DMS53 treated with DMSO at 0.1 percent for 48 hours (cell line): ENCODE measurements around the gene DYNLT2B.
"Not testable (repeated sequence)": the region's sequence is repeated elsewhere in the genome, so short reads cannot be mapped to it uniquely, and the experiment has no call there.

ENCODE experiments used
- DNase-seq: peaks from one replicate; lab custom pipeline; 2025; ENCODE audit not compliant: unreplicated experiment; lab: John Stamatoyannopoulos, UW

DYNLT2B gene

DNA sequence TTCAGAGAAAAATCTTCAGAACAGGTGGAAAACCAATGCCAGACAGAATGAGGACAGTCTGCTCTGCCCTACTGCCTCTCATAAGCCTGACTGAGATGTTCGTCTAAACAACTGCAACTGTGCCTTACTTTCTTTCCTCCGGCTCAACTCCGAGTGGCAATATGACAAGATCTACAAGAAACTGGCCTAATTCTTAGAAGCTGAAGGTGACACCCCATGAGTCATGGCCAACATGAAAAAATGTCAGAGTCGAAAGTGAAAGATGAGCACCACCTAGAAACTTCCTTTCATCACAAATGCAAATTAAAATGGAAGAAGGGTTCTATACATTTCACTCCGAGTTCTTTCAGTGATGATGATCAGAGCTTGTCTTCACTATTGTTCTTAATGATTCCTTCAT lies 43.5 kb downstream of the DYNLT2B start:
- DNase-seq = no peak

DNA sequence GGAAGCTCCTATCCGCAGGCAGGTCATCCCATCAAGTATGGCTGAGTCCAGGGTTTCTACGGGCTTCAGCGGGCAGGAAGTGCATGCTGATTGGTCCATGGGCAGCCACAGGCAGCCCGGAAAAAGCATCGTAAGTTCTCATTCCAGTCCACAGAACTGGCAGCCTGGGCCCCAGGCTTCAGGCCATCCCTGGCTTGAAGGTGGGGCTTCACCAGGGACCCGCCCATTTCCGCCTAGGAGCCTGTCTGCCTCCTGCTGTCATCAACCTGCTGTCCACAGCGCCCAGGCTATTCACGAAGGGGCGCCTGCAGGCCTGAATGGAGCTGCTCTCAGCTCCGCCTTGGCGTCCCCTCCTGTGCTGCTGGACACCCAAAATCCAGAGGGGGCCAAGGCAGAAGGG lies 44.4 kb downstream of the DYNLT2B start:
- DNase-seq = no peak

GRCh38 chr3:196272826-196273225 lies 45.2 kb downstream of the DYNLT2B start:
- DNase-seq = no peak

- no peak for DNase-seq
Measured at GRCh38 chr3:196270499-196270898, 47.5 kb downstream of the DYNLT2B start.

GRCh38 chr3:196268284-196269163 lies 49.5 kb downstream of the DYNLT2B start:
- DNase-seq = no peak

DNA sequence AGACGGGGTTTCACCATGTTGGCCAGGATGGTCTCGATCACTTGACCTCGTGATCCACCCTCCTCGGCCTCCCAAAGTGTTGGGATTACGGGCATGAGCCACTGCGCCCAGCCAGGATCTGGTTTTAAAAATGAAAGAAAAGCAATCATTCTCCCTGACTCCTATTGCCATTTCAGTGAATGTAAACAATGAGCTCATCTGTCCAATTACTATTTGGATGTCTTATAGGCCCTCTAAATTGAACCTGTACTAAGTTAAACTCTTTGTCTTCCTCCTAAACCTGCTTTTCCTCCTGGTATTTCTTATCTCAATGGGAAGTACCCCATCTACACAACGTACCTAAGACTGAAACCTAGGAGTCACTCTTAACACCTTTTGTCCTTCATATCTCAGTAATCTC lies 54.2 kb downstream of the DYNLT2B start:
- no peak for DNase-seq

DNA sequence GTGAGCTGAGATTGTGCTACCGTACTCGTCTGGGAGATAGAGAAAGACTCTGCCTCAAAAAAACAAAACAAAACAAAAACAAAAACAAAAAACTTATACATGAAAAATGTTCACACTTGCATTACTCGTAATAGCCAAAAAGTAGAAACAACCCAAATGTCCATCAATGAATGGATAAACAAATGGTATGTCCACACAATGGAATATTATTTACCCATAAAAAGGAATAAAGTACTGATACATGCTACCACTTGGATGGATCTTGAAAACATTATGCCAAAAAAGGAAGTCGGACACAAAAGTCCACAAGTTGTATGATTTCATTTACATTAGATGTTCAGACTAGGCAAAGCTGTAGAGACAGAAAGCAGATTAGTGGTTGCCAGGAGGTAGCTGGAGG lies 57.3 kb downstream of the DYNLT2B start:
- no peak for DNase-seq

DNA sequence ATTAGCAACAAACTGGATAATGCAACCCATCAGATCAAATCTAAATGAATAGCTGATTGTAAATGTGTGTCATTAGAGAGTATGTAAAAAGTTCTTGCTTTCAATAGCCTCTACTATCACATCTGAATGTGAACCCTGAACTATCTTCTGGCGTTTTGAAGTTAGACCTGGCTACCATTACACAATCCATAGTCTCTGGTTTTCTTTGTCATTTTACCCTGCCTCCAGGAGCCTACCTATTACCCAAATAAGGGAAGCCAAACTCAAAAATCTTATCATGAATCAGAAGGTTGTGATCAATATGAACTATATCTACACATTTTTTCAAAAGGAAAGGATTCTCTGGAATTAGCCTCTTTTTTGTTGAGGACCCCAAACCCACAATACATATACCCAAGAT lies 62.3 kb downstream of the DYNLT2B start:
- no peak for DNase-seq

DNA sequence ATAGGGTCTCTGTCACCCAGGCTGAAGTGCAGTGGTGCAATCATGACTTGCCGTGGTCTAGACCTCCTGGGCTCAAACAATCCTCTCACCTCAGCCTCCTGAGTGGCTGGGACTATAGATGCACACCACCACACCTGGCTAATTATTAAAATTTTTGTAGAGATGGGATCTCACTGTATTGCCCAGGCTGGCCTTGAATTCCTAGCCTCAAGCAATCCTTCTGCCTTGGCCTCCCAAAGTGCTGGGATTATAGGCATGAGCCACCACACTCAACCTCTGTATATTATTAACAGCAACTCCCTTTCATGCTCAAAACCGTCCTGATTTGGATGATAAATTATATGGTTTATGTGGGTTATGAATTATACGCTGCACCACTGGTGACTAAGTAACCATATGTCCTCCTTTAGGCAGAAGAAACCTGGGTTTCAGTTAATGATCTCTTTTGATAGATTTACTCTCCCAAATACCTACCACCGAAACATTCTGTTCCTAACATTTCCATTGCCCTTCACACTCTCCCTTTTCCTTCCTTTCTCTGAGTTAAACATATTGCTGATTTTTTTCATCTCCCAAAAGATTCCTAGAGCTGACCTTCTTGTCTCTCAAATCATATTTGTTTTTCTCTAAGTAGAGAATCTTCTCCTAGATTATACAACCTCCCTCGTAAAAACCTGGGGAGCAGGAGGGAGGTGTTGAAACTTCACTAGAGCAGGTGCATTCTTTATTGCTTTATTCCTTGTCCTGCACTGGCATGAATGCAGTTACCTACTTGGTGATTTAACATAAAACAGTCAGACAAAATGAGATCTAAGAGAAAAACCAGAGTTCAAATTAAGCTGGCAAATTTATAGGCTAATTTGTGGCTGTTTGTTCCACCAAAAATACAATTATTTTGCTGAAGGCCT lies 63.4 kb downstream of the DYNLT2B start:
- no peak for DNase-seq

- no peak for DNase-seq
Measured at GRCh38 chr3:196251918-196252317, 66.1 kb downstream of the DYNLT2B start.

DNA sequence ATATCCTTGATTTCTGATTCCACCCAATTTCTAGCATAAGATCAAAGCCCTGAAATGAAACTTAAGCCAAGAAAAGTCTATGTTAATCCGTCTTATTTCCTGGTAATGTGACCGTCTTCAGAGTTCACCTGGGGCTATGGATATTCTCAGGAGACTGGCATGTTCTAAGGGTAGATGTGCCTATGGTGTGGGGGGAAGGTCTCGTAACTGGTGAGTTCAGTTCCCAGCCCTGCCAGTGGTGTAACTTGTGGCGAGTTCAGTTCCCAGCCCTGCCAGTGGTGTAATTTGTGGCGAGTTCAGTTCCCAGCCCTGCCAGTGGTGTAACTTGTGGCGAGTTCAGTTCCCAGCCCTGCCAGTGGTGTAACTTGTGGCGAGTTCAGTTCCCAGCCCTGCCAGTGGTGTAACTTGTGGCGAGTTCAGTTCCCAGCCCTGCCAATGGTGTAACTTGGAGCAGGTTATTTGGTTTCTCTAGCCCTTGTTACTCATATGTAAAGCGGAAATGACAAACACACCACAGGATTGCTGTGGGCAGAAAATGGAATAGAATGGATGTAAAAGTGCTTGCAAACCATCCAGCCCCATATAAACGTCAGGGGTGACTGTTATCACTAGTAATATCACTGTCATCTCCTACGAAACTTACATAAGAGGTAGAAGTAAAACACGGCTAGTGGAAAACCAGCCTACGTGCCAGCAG lies 71.3 kb downstream of the DYNLT2B start:
- DNase-seq = no peak

DNA sequence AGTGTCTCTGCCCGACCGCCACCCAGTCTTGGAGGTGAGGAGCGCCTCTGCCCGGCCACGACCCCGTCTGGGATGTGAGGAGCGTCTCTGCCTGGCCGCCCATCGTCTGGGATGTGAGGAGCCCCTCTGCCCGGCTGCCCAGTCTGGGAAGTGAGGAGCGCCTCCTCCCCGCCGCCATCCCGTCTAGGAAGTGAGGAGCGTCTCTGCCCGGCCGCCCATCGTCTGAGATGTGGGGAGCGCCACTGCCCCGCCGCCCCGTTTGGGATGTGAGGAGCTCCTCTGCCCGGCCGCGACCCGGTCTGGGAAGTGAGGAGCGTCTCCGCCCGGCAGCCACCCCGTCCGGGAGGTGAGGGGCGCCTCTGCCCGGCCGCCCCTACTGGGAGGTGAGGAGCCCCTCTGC lies 73.9 kb downstream of the DYNLT2B start:
- not testable (repeated sequence) for DNase-seq

- DNase-seq = no peak
Measured at GRCh38 chr3:196241704-196242103, 76.3 kb downstream of the DYNLT2B start.
